SKM-1 treated with dmso at 0.1 percent for 144 hours (cell line): ENCODE measurements around the gene HSD17B2.

Source experiments
- DNase-seq: peaks from one replicate; lab custom pipeline; 2025; ENCODE audit not compliant: unreplicated experiment; lab: John Stamatoyannopoulos, UW

Gene HSD17B2

DNA sequence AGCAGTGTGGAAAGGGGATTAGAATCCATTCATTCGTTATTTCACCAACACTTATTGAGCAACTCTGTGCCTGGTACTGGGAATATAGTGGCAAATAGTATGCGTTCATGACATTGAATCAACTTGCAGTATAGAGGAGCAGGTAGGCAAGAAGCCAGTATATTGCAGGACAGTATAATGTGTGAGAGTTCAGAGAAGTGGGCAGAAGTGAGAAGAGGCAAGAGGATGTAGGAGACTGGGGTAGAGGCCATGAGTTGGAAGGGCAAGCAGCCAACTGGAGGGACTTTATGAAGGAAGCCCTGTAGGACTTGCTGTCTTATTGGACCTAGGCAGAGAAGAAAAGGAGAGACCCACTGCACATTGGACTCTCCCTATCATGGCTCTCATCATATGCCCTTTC, 12.3 kb downstream of the HSD17B2 start:
- DNase-seq: no peak

GRCh38 chr16:82047787-82048186, 12.7 kb downstream of the HSD17B2 start:
- no peak for DNase-seq

DNA sequence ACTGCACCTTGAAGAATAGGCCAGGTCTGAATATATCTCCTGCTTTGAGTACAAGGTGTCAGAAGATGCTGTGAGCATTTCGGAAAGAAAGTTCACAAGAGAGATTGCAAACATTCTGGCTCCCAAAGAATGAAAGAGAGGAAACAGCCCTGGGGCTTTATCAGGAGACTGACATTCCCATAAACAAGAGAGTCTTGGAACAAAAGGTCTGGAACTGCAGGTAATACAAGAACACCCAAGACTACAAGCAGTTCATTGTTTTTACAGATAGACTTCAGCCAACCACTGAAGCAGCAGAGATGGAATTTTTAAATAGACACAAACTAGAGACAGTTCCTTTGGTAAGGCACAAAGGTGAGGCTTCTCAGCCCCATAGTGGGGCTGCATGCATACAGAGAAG, 14.4 kb downstream of the HSD17B2 start:
- DNase-seq: no peak

GRCh38 chr16:82050506-82050905, 15.5 kb downstream of the HSD17B2 start:
- no peak for DNase-seq

GRCh38 chr16:82050909-82051357, 15.9 kb downstream of the HSD17B2 start:
- DNase-seq: no peak

GRCh38 chr16:82051656-82052055, 16.6 kb downstream of the HSD17B2 start:
- DNase-seq: no peak

GRCh38 chr16:82055117-82055516, 20.1 kb downstream of the HSD17B2 start:
- no peak for DNase-seq

DNA sequence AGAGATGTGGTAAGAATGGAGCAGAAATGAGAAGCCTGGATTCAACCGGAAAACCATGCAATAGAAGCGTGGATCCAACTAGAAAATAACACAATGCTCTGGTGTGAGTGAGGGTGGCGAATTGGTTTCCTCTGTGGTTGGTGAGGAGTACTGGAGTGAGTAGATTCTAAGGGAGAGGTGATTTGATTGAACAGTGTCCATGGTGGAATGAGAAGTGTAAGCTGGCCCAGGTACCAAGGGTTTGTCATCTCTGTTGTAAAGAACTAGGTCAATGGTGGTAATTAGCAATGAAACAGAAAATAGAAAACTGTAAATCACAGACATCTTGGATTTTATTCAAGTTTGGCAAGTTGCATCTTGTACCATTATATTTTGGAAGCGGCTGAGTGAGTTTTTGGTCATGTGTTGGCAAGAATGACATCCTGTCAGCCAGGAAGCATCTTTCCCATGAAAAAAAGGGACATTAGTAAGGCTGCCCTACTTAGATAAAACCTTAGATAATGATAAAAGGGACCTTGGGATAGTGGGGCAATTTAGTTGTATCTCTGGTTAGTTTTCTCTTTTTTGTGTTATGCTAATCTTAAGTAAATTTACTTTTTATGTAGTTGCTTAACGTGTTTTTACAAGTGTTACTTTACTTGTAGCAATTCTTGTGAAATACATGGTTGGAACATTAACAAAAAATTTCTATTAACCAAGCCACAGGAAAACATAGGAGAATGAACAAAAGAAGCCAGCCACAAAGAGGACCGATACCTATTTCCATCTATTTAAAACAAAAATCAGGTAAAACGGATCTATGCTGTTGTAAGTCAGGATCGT, 20.9 kb downstream of the HSD17B2 start:
- no peak for DNase-seq

DNA sequence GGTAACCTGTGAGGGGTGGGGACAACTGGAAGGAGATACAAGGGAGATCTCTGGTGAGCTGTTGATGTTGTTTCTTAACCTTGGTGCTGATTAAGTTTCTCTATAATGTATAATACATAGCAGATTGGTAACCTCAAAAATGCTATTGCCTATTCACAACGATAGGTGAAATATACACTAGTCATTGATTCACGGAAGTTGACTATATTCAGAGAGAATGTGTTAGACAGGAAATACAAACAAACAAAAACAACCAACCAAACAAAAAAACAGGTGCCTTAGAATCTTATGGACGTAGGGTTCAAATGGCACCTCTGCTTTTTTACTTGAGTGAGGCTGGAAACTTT, 21.5 kb downstream of the HSD17B2 start:
- DNase-seq: no peak

GRCh38 chr16:82059161-82059982, 24.3 kb downstream of the HSD17B2 start:
- no peak for DNase-seq

DNA sequence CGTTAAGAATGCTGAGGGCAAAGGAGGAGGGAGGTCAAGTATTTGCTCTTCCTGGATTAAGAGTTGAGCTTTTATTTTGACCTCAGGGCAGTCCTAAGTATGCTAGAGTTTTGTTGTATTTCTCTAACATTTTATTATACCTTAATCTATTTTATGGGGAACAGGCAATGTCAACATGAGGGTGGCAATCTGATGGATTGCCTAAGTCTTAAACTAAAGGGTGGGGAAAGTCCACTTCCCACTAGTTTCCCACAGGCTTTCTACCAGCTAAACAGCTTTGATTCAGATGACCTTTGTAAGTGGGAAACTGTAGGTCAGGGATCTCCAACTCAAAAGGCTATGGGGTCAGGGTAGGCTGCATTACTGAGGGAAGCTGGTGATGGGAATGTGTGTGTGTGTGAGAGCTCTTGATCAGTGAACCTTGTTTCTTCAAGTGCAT, 24.9 kb downstream of the HSD17B2 start:
- no peak for DNase-seq

- no peak for DNase-seq
These were observed 26.9 kb downstream of the HSD17B2 start for GRCh38 chr16:82061861-82062525.

GRCh38 chr16:82062645-82063058, 27.6 kb downstream of the HSD17B2 start:
- no peak for DNase-seq

- DNase-seq: no peak
These were observed 28.5 kb downstream of the HSD17B2 start for GRCh38 chr16:82063456-82064082.

GRCh38 chr16:82067042-82067803, 32.2 kb downstream of the HSD17B2 start:
- DNase-seq: no peak

DNA sequence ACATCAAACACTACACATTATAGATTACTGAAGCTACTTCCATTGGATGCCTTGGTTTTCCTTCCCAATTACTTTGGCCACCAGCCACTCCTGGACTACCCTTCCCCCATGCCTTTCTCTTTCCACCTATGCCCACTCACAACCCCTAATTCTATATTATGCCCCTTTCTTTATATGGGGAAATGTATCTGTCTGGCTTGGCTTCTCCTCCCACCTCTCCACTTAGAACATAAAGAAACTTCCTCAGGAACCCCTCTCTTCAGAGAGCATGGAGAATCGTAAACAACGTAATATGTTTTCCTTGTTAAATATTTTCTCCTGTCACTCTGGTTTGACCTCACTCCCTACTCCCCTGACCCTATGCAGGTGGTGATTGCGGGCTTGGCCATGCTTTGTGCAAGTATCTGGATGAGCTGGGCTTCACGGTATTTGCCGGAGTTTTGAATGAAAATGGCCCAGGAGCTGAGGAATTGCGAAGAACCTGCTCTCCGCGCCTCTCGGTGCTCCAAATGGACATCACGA, 32.8 kb downstream of the HSD17B2 start:
- no peak for DNase-seq

GRCh38 chr16:82070656-82071369, 35.8 kb downstream of the HSD17B2 start:
- DNase-seq: no peak

DNA sequence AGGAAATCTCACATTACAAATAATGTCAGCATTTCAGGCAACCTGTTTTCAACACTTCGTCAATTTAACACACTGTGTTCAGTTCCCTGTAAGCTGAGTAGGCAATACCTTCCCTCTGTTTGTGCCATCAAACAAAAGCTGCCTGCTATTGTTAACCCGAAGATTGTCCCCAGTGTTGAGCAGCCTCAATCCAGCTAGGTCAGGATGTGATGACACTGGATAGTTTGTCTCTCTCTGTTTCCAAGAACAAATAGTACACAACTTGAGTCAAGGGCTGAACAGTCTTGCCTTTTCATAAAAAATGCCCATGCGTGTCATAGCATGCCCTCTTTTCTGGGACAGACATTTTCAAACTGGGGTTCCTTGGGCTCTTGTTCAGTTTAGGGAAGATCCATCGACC, 36.4 kb downstream of the HSD17B2 start:
- no peak for DNase-seq

DNA sequence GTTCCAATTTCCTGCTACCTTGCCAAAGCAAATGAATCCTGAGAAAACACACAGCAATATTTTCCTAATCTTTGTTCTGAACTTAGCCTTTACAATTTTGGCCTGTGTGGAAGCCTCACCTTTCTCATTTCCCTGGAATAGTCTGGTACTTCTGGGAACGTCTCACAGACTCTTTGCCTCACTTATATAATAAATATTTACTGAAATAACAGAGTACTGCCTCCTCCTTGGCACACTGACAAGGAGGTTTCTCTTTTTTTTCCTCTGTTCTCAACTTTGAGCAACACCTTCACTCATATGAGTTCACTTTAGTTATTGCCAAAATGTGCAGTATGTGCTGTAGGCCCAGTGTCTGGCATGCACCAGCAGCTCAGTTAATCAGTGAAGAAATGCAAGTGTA, 37.3 kb downstream of the HSD17B2 start:
- DNase-seq: no peak
